Endothelial cell of umbilical vein (primary cell): ENCODE measurements around the gene DCUN1D4. TPM values are rescaled to one million over a fixed set of nuclear protein-coding genes. Genes with fewer than 3 reads are reported as not detected.

ENCODE experiments used
- Bru-seq: library from RNA; stranded (reverse); fragments of 400-500 nt; gene quantifications from one replicate; lab custom pipeline; 2021; lab: Mats Ljungman, UMichigan
- BruChase-seq, 2 experiments: library from RNA; stranded (reverse); fragments of 400-500 nt; gene quantifications; one replicate each; lab custom pipeline; 2021; lab: Mats Ljungman, UMichigan
- BruUV-seq: library from RNA; stranded (reverse); fragments of 400-500 nt; replicated peaks from 2 replicates; lab custom pipeline; 2021; lab: Mats Ljungman, UMichigan
- CTCF ChIA-PET: fragments of 300-600, 350-600 bp; sonication (Branson Sonifier 250); formaldehyde crosslinking; loops from one replicate; lab custom pipeline; 2021; ENCODE audit warnings: antibody characterized with exemption, inconsistent platforms; lab: Charles Lee
- POLR2A ChIA-PET: fragments of 300-600, 350-600 bp; sonication (Branson Sonifier 250); formaldehyde crosslinking; loops from one replicate; lab custom pipeline; 2021; ENCODE audit warnings: antibody characterized with exemption, inconsistent platforms; lab: Charles Lee
- DNase-seq: peaks from one replicate; pipeline ENCODE4 v3.0.0-alpha.2; 2011; ENCODE audit warnings: low read depth, low spot score
- FAIRE-seq: peaks from 2 replicates; lab custom pipeline; 2011; peaks lifted over from hg19 to GRCh38; lab: Jason Lieb, UNC
- H2AFZ ChIP-seq: 2 replicates; pipeline ENCODE4 v1.6.0; 2012; ENCODE audit warnings: low read depth, low read length, control low read depth, inconsistent platforms
- H3K27ac ChIP-seq: 2 replicates; pipeline ENCODE4 v1.5.1; 2011; ENCODE audit warnings: low read depth, mild to moderate bottlenecking, control low read depth, low read length, moderate library complexity; ENCODE audit not compliant: insufficient read depth
- H3K27me3 ChIP-seq, 2 experiments: 2 replicates each; pipeline versions ENCODE4 v1.6.0 to v1.6.1; 2011; ENCODE audit warnings: low read length in 2 of 2, mixed read lengths in 1 of 2; ENCODE audit not compliant: control insufficient read depth in 2 of 2, insufficient read depth in 2 of 2
- H3K36me3 ChIP-seq, 2 experiments: 2 replicates in 1 of 2; 3 replicates in 1 of 2; pipeline ENCODE4 v1.5.1; 2011; ENCODE audit warnings: low read length in 2 of 2, mild to moderate bottlenecking in 1 of 2, moderate library complexity in 1 of 2; ENCODE audit not compliant: control insufficient read depth in 2 of 2, insufficient read depth in 2 of 2; ENCODE audit errors: extremely low read depth in 1 of 2
- H3K4me1 ChIP-seq: 3 replicates; pipeline ENCODE4 v1.5.1; 2011; ENCODE audit warnings: mild to moderate bottlenecking, low read length; ENCODE audit not compliant: control insufficient read depth, insufficient read depth; ENCODE audit errors: extremely low read depth
- H3K4me2 ChIP-seq: 2 replicates; pipeline ENCODE4 v1.6.1; 2011; ENCODE audit warnings: low read length, control low read depth, mixed read lengths; ENCODE audit not compliant: insufficient read depth
- H3K4me3 ChIP-seq, 3 experiments: fragments of 200-600 bp in 1 of 3; sonication (generic), shearing (Covaris generic) in 1 of 3; replicated peaks in 1 of 3; 2 replicates each; pipeline ENCODE4 v1.5.1; 2011 to 2016; ENCODE audit warnings: control low read depth in 3 of 3, low read length in 3 of 3, mild to moderate bottlenecking in 2 of 3, inconsistent platforms in 1 of 3, low read depth in 1 of 3, moderate library complexity in 1 of 3; ENCODE audit not compliant: insufficient read depth in 1 of 3
- H3K79me2 ChIP-seq: 2 replicates; pipeline ENCODE4 v1.6.0; 2012; ENCODE audit warnings: low read length, inconsistent platforms; ENCODE audit not compliant: control insufficient read depth, insufficient read depth
- H3K9ac ChIP-seq: replicated peaks from 2 replicates; pipeline ENCODE3; 2011; ENCODE audit warnings: low read length, control low read depth; ENCODE audit not compliant: insufficient read depth; ENCODE audit errors: extremely low read depth
- H3K9me1 ChIP-seq: replicated peaks from 3 replicates; pipeline ENCODE4 v1.6.0; 2011; ENCODE audit warnings: mild to moderate bottlenecking, low read length; ENCODE audit not compliant: control insufficient read depth, insufficient read depth; ENCODE audit errors: extremely low read depth
- H3K9me3 ChIP-seq: replicated peaks from 2 replicates; pipeline ENCODE4 v1.5.1; 2012; ENCODE audit warnings: low read length, inconsistent platforms; ENCODE audit not compliant: control insufficient read depth, insufficient read depth
- H4K20me1 ChIP-seq: replicated peaks from 2 replicates; pipeline ENCODE3; 2011; ENCODE audit warnings: mild to moderate bottlenecking, low read length; ENCODE audit not compliant: control insufficient read depth, insufficient read depth; ENCODE audit errors: extremely low read depth
- CTCF ChIP-seq, 2 donors: IDR thresholded peaks; 1 replicate in 1 of 2; 2 replicates in 1 of 2; pipeline ENCODE4 v1.5.1; 2011; ENCODE audit warnings: low read length in 2 of 2, mild to moderate bottlenecking in 2 of 2, moderate library complexity in 2 of 2, control low read depth in 1 of 2, inconsistent platforms in 1 of 2, low read depth in 1 of 2; ENCODE audit not compliant: insufficient read depth in 1 of 2; ENCODE audit errors: extremely low read depth in 1 of 2
- FOS ChIP-seq: IDR thresholded peaks from 2 replicates; pipeline ENCODE4 v1.6.1; 2011; ENCODE audit warnings: mild to moderate bottlenecking, low read length, moderate library complexity, borderline replicate concordance; ENCODE audit not compliant: insufficient read depth
- MYC ChIP-seq: IDR thresholded peaks from one replicate; pipeline ENCODE4 v1.6.1; 2011; ENCODE audit warnings: mild to moderate bottlenecking, low read depth, low read length
- dilution Hi-C: fragments of 300-500 bp; cut with MboI; formaldehyde crosslinking; loops from one replicate; pipeline ENCODE4 v1.15.0; 2019; ENCODE audit warnings: low sequenced_read_pairs; ENCODE audit not compliant: extremely low pct_ligation_motif_present
- intact Hi-C: fragments of 100-400 bp; cut with micrococcal nuclease; formaldehyde crosslinking; loops from one replicate; pipeline ENCODE4 v1.10.0; 2022
- long read RNA-seq: library from polyadenylated mRNA; stranded (forward); transcript quantifications from one replicate; pipeline ENCODE4 v2.0.0, GENCODE V29; 2021
- polyA minus RNA-seq, 3 experiments: library from RNA; depleted of rRNA, polyadenylated mRNA; stranded (reverse); fragments of >200 nt; gene quantifications; 1 replicate in 1 of 3; 2 replicates in 2 of 3; pipeline ENCODE4 v1.2.3, GENCODE V29; 2011
- polyA plus RNA-seq, 4 experiments: library from polyadenylated mRNA; depleted of rRNA in 3 of 4; stranded (reverse) in 3 of 4; unstranded in 1 of 4; fragments of >200 nt; gene quantifications; 2 replicates each; pipeline versions ENCODE4 v1.2.1 to v1.2.3, GENCODE V29; 2011 to 2012; ENCODE audit warnings: missing spikeins in 1 of 4
- total RNA-seq: library from RNA; stranded (reverse); gene quantifications from 2 replicates; pipeline ENCODE4 v1.2.3, GENCODE V29; 2021

The DCUN1D4 gene
- total RNA-seq (50.2 and 50.6 TPM in 2 replicates), polyA plus RNA-seq (20.5 and 24.8 TPM in 2 replicates), polyA minus RNA-seq (76.8 and 129 TPM in 2 replicates), Bru-seq, nascent RNA (percentile 86 among the genes with signal in this experiment), BruChase-seq, experiment 1, labeled RNA remaining after a 6-hour chase (percentile 84 among the genes with signal in this experiment), BruChase-seq, experiment 2, labeled RNA remaining after a 2-hour chase (percentile 93 among the genes with signal in this experiment)
- polyA plus RNA-seq (2011; cell fraction: cytosol; rRNA removed) = 18.4 and 26.9 TPM in 2 replicates
- 157 and 173 TPM in 2 replicates for polyA plus RNA-seq (2011; cell fraction: nucleus; rRNA removed)
- 32.8 and 33.0 TPM in 2 replicates for polyA plus RNA-seq (2012)
- 26.2 TPM for polyA minus RNA-seq (2011; cell fraction: cytosol; rRNA and poly(A)+ RNA removed)
- 79.2 and 104 TPM in 2 replicates for polyA minus RNA-seq (2011; cell fraction: nucleus; rRNA and poly(A)+ RNA removed)
- long read RNA-seq, full-length matches to known transcripts = 52 of 67 reads
- long read RNA-seq, partial matches to known transcripts = 2 of 67 reads
- long read RNA-seq, other reads (novel, unspliced or antisense) = 13 of 67 reads

- no peak for TF ChIP-seq FOS
- TF ChIP-seq MYC = peak; percentile 4
- TF ChIP-seq CTCF (IDR thresholded peaks at IDR 0.05; ENCODE audit: extremely low read depth in 1 of 2, insufficient read depth in 1 of 2, low read depth in 1 of 2, low read length in 2 of 2) = peak in 1 of 2 donors; percentile 43
- Histone ChIP-seq H3K27ac (peak within 1 kb of the TSS; percentile 22), H3K9me3 (no peaks in the 10 kb centered on the region), H3K9ac (peak within 1 kb of the TSS; percentile 52), H3K27me3 (no peaks in the 10 kb centered on the region), H3K36me3 (no peaks in the 10 kb centered on the region), H3K4me1 (peaks cover 9% of the 10 kb centered on the region), H2AFZ (peak within 1 kb of the TSS; percentile 75), H3K9me1 (no peaks in the 10 kb centered on the region), H3K4me2 (peak within 1 kb of the TSS; percentile 86), H3K4me3 (peak within 1 kb of the TSS; percentile 61 to 91 (median 84)), H4K20me1 (no peaks in the 10 kb centered on the region), H3K79me2 (peaks cover 32% of the 10 kb centered on the region)
- DNase-seq (peak; percentile 100), FAIRE-seq (peak; percentile 99)
- BruUV-seq = no TSS peak
- dilution Hi-C loops (no loop called here), intact Hi-C loops (loop anchor here (2.0 kb wide), 1 partner anchor 184 kb away; no protein-coding TSS in a partner anchor)
- CTCF ChIA-PET = interaction anchor here (0.9 to 2.0 kb wide), 8 partner anchors 9 to 195 kb away, joined by 3 to 13 read pairs (median 3); partner anchors contain the start of gene SGCB
- POLR2A ChIA-PET = interaction anchor here (0.6 to 1.2 kb wide), 4 partner anchors 62 to 816 kb away, joined by 3 read pairs; partner anchors contain the start of gene USP46
These were observed at the start of gene DCUN1D4 for GRCh38 chr4:51842554-51843308. Gene DCUN1D4, plus strand, starts transcription at chr4:51843153. Its CDS starts 90 bp downstream, at chr4:51843243.
